GM12864 (cell line): ENCODE measurements around the gene ENTPD5.
"Not testable (repeated sequence)": the region's sequence is repeated elsewhere in the genome, so short reads cannot be mapped to it uniquely, and the experiment has no call there.

Source experiments
- DNase-seq: peaks from one replicate; pipeline ENCODE4 v3.0.0-alpha.2; 2011; ENCODE audit warnings: low read depth
- H3K4me3 ChIP-seq: 2 replicates; pipeline ENCODE4 v1.5.1; 2011; ENCODE audit warnings: mild to moderate bottlenecking, low read depth, low read length, control low read depth
- TF ChIP-seq, protein P1 (sequence below): IDR thresholded peaks from 2 replicates; pipeline ENCODE4 v1.5.1; 2011; ENCODE audit warnings: low read depth, mild to moderate bottlenecking, moderate library complexity, low read length, control low read depth, inconsistent platforms; ENCODE audit errors: missing control alignments

The ENTPD5 gene

GRCh38 chr14:73943083-73943482 is 76.0 kb downstream of the ENTPD5 start:
- TF ChIP-seq, protein P1, sequence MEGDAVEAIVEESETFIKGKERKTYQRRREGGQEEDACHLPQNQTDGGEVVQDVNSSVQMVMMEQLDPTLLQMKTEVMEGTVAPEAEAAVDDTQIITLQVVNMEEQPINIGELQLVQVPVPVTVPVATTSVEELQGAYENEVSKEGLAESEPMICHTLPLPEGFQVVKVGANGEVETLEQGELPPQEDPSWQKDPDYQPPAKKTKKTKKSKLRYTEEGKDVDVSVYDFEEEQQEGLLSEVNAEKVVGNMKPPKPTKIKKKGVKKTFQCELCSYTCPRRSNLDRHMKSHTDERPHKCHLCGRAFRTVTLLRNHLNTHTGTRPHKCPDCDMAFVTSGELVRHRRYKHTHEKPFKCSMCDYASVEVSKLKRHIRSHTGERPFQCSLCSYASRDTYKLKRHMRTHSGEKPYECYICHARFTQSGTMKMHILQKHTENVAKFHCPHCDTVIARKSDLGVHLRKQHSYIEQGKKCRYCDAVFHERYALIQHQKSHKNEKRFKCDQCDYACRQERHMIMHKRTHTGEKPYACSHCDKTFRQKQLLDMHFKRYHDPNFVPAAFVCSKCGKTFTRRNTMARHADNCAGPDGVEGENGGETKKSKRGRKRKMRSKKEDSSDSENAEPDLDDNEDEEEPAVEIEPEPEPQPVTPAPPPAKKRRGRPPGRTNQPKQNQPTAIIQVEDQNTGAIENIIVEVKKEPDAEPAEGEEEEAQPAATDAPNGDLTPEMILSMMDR, result no peak
- no peak overlapping the region for H3K4me3 ChIP-seq
- no peak for DNase-seq

DNA sequence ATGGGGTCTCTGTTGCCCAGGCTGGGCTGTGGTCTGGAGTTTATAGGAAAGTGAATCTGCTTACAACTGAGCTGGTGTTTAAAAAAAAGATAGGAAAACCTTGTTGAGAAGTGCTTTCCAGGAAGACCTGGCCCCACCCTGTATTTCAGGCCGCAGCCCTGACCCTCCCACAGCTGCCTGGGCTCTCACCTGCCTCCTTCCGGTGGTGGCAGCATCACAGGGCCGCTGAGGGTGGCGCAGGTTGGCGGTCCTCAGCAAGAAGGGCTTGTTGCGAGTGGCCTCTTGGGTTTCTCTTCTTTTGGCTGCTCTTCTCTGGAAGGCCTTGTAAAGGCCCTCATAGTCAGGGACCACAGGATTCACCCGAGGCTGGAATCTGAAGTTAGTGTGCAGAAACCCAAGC is 76.9 kb downstream of the ENTPD5 start:
- no peak for DNase-seq
- no peak overlapping the region for H3K4me3 ChIP-seq
- TF ChIP-seq, protein P1, result no peak

GRCh38 chr14:73937012-73937411 is 82.1 kb downstream of the ENTPD5 start:
- TF ChIP-seq, protein P1, result no peak
- H3K4me3 ChIP-seq, result no peak overlapping the region
- DNase-seq, result no peak

- TF ChIP-seq, protein P1, result no peak
These were observed 82.5 kb downstream of the ENTPD5 start for GRCh38 chr14:73936548-73936947.

DNA sequence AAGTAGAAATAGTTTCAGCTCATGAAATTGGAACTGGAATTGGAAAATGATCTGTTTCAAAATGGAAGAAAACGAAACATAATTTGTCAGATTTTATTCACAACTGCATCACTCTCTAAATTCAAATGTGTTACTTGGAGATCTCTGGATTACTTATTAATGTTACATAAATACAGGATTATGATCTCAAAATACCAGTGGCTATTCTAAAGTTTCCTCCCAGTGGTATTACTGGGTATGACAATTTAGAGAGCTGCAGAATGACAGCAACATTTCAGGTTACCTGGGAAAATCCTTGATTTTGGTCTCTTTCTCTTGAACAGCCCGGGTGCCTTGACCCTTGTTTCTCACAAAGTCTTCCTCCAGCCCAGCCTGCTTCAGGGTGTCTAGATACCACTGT is 83.4 kb downstream of the ENTPD5 start:
- no peak for DNase-seq
- TF ChIP-seq, protein P1, result no peak
- H3K4me3 ChIP-seq, result no peak overlapping the region

More at GRCh38 chr14:73936548-73936947, 82.5 kb downstream of the ENTPD5 start:
- H3K4me3 ChIP-seq, result no peak overlapping the region
- DNase-seq, result no peak

- H3K4me3 ChIP-seq, result no peak overlapping the region
- TF ChIP-seq, protein P1, result no peak
- DNase-seq, result no peak
These were observed 94.8 kb downstream of the ENTPD5 start for GRCh38 chr14:73924337-73924736.

DNA sequence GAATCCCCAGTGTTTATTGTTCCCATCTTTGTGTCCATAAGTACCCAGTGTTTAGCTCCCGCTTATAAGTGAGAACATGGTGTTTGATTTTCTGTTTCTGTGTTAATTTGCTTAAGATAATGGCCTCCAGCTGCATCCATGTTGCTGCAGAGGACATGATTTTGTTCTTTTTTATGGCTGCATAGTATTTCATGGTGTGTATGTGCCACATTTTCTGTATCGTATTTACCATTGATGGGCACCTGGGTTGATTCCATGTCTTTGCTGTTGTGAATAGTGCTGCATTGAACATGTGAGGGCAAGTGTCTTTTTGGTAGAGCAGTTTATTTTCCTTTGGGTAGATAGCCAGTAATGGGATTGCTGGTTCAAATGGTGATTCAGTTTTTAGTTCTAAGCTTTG is 99.6 kb downstream of the ENTPD5 start:
- not testable (repeated sequence) for H3K4me3 ChIP-seq, DNase-seq
